Nephron (organoid): Measurements from ENCODE around the gene CLNK.

Experiments
- H3K27ac Mint-ChIP-seq, 3 experiments: 2 replicates each; pipeline ENCODE4 v1.8.0; 2020; ENCODE audit warnings: mixed read lengths in 3 of 3, mild to moderate bottlenecking in 2 of 3, moderate library complexity in 1 of 3
- H3K27me3 Mint-ChIP-seq: 2 replicates; pipeline ENCODE4 v1.8.0; 2021; ENCODE audit warnings: low read depth, mild to moderate bottlenecking, moderate library complexity, mixed read lengths
- H3K36me3 Mint-ChIP-seq: 2 replicates; pipeline ENCODE4 v1.8.0; 2020; ENCODE audit warnings: low read depth, mixed read lengths
- H3K4me1 Mint-ChIP-seq: 2 replicates; pipeline ENCODE4 v1.8.0; 2020; ENCODE audit warnings: mixed read lengths
- H3K4me3 Mint-ChIP-seq, 3 experiments: 2 replicates each; pipeline ENCODE4 v1.8.0; 2020; ENCODE audit warnings: mild to moderate bottlenecking in 3 of 3, mixed read lengths in 3 of 3, moderate library complexity in 2 of 3
- H3K9me3 Mint-ChIP-seq: 2 replicates; pipeline ENCODE4 v1.8.0; 2020; ENCODE audit warnings: mixed read lengths
- CTCF ChIP-seq, 3 experiments: fragments of 200-600 bp; sonication (generic); IDR thresholded peaks; one replicate each; pipeline ENCODE4 v1.5.0; 2021; ENCODE audit warnings: antibody characterized with exemption in 3 of 3; ENCODE audit not compliant: unreplicated experiment in 3 of 3

Gene CLNK

GRCh38 chr4:10659251-10659650 lies 25.3 kb downstream of the CLNK start:
- Mint-ChIP-seq H3K4me1 (no peaks in the 10 kb centered on the region), H3K27me3 (no peaks in the 10 kb centered on the region), H3K4me3 (no peak overlapping the region), H3K36me3 (no peaks in the 10 kb centered on the region), H3K27ac (no peak overlapping the region), H3K9me3 (no peaks in the 10 kb centered on the region)
- TF ChIP-seq CTCF (IDR thresholded peaks at IDR 0.05; ENCODE audit: unreplicated experiment in 3 of 3), result no peak

GRCh38 chr4:10656988-10657387 lies 27.6 kb downstream of the CLNK start:
- Mint-ChIP-seq H3K27me3 (no peaks in the 10 kb centered on the region), H3K27ac (peak overlapping the region in 1 of 3 experiments; percentile 12), H3K36me3 (no peaks in the 10 kb centered on the region), H3K4me1 (no peaks in the 10 kb centered on the region), H3K9me3 (no peaks in the 10 kb centered on the region), H3K4me3 (no peak overlapping the region)
- TF ChIP-seq CTCF (IDR thresholded peaks at IDR 0.05; ENCODE audit: unreplicated experiment in 3 of 3), result no peak

GRCh38 chr4:10656420-10656819 lies 28.1 kb downstream of the CLNK start:
- H3K4me3 Mint-ChIP-seq, result no peak overlapping the region
- no peaks in the 10 kb centered on the region for H3K36me3 Mint-ChIP-seq
- no peaks in the 10 kb centered on the region for H3K9me3 Mint-ChIP-seq
- TF ChIP-seq CTCF (IDR thresholded peaks at IDR 0.05; ENCODE audit: unreplicated experiment in 3 of 3), result no peak
- no peaks in the 10 kb centered on the region for H3K4me1 Mint-ChIP-seq
- H3K27ac Mint-ChIP-seq, result no peak overlapping the region
- H3K27me3 Mint-ChIP-seq, result no peaks in the 10 kb centered on the region

- Mint-ChIP-seq H3K9me3 (no peaks in the 10 kb centered on the region), H3K36me3 (no peaks in the 10 kb centered on the region), H3K4me3 (no peak overlapping the region), H3K27ac (no peak overlapping the region), H3K27me3 (no peaks in the 10 kb centered on the region), H3K4me1 (no peaks in the 10 kb centered on the region)
- TF ChIP-seq CTCF (IDR thresholded peaks at IDR 0.05; ENCODE audit: unreplicated experiment in 3 of 3), result no peak
These were observed 28.6 kb downstream of the CLNK start for GRCh38 chr4:10655968-10656367.

- Mint-ChIP-seq H3K4me1 (no peaks in the 10 kb centered on the region), H3K4me3 (no peak overlapping the region), H3K9me3 (no peaks in the 10 kb centered on the region), H3K27me3 (no peaks in the 10 kb centered on the region), H3K36me3 (no peaks in the 10 kb centered on the region), H3K27ac (no peak overlapping the region)
- TF ChIP-seq CTCF (IDR thresholded peaks at IDR 0.05; ENCODE audit: unreplicated experiment in 3 of 3), result no peak
These were observed 36.1 kb downstream of the CLNK start for GRCh38 chr4:10648479-10648878.

- no peaks in the 10 kb centered on the region for H3K36me3 Mint-ChIP-seq
- TF ChIP-seq CTCF (IDR thresholded peaks at IDR 0.05; ENCODE audit: unreplicated experiment in 3 of 3), result no peak
- H3K4me3 Mint-ChIP-seq, result no peak overlapping the region
- no peaks in the 10 kb centered on the region for H3K4me1 Mint-ChIP-seq
- no peak overlapping the region for H3K27ac Mint-ChIP-seq
- H3K27me3 Mint-ChIP-seq, result no peaks in the 10 kb centered on the region
- H3K9me3 Mint-ChIP-seq, result no peaks in the 10 kb centered on the region
These were observed 36.7 kb downstream of the CLNK start for GRCh38 chr4:10647846-10648245.
